ENCODE measurements around the gene DAZL. TPM values are rescaled to one million over a fixed set of nuclear protein-coding genes. Genes with fewer than 3 reads are reported as not detected.

DAZL gene
- total RNA-seq, 4 donors from 2014 or later, result not detected

- DNase-seq (ENCODE audit: low spot score in 2 of 2), result no peak
- Histone ChIP-seq H3K9me3 (no peaks in the 10 kb centered on the region), H3K27ac (peak overlapping the region in 1 of 4 donors; percentile 23), H3K36me3 (no peaks in the 10 kb centered on the region), H3K27me3 (no peaks in the 10 kb centered on the region), H3K4me3 (no peak overlapping the region), H3K4me1 (no peaks in the 10 kb centered on the region)
- 58 to 63% methylated on average over 6 of the region's 6 CpGs for WGBS, 2 donors
- TF ChIP-seq EP300 (IDR thresholded peaks at IDR 0.05) (peak in 1 of 2 donors; percentile 35), CTCF (IDR thresholded peaks at IDR 0.05) (no peak)
These were observed 9.1 kb upstream of the DAZL start for GRCh38 chr3:16614033-16615031.

GRCh38 chr3:16609927-16610580 lies 4.8 kb upstream of the DAZL start:
- peak in 1 of 2 donors; percentile 59 for TF ChIP-seq EP300 (IDR thresholded peaks at IDR 0.05)
- TF ChIP-seq POLR2A (IDR thresholded peaks at IDR 0.05), result no peak
- H3K27ac ChIP-seq, result no peak overlapping the region
- H3K4me3 ChIP-seq, result no peak overlapping the region
- H3K9me3 ChIP-seq, result peaks cover 0 to under 1% (median 0%) of the 10 kb centered on the region in 4 donors
- no peaks in the 10 kb centered on the region for H3K36me3 ChIP-seq
- no peaks in the 10 kb centered on the region for H3K4me1 ChIP-seq
- WGBS, 2 donors, result 62 to 64% methylated on average over 2 of the region's 2 CpGs
- DNase-seq (ENCODE audit: low spot score in 2 of 2), result no peak
- no peaks in the 10 kb centered on the region for H3K27me3 ChIP-seq

- Histone ChIP-seq H3K27me3 (no peaks in the 10 kb centered on the region), H3K9me3 (peaks cover 0 to 4% (median 0%) of the 10 kb centered on the region in 4 donors), H3K4me1 (no peaks in the 10 kb centered on the region), H3K36me3 (no peaks in the 10 kb centered on the region), H3K4me3 (no peak overlapping the region), H3K27ac (no peak overlapping the region)
- no peak for TF ChIP-seq EP300 (IDR thresholded peaks at IDR 0.05)
- no peak for TF ChIP-seq CTCF (IDR thresholded peaks at IDR 0.05)
- no peak for TF ChIP-seq POLR2A (IDR thresholded peaks at IDR 0.05)
- DNase-seq (ENCODE audit: low spot score in 2 of 2), result no peak
- 85 to 86% methylated on average over 2 of the region's 2 CpGs for WGBS, 2 donors
These were observed 3.6 kb upstream of the DAZL start for GRCh38 chr3:16608816-16609215.

- no peaks in the 10 kb centered on the region for H3K27me3 ChIP-seq
These were observed 2.5 kb upstream of the DAZL start for GRCh38 chr3:16607718-16608117.

GRCh38 chr3:16606398-16606797 lies 1.2 kb upstream of the DAZL start:
- Histone ChIP-seq H3K4me3 (no peak overlapping the region), H3K27ac (no peak overlapping the region), H3K9me3 (peaks cover 0 to 4% (median 0%) of the 10 kb centered on the region in 4 donors), H3K4me1 (peaks cover 0 to 3% (median 0%) of the 10 kb centered on the region in 4 donors), H3K27me3 (no peaks in the 10 kb centered on the region), H3K36me3 (no peaks in the 10 kb centered on the region)
- DNase-seq (ENCODE audit: low spot score in 2 of 2), result no peak
- 87 to 90% methylated on average over 4 of the region's 4 CpGs for WGBS, 2 donors
- no peak for TF ChIP-seq CTCF (IDR thresholded peaks at IDR 0.05)
- TF ChIP-seq EP300 (IDR thresholded peaks at IDR 0.05), result no peak
- TF ChIP-seq POLR2A (IDR thresholded peaks at IDR 0.05), result no peak

More at GRCh38 chr3:16607718-16608117, 2.5 kb upstream of the DAZL start:
- no peaks in the 10 kb centered on the region for H3K36me3 ChIP-seq
- peaks cover 0 to 4% (median 0%) of the 10 kb centered on the region in 4 donors for H3K9me3 ChIP-seq
- H3K27ac ChIP-seq, result no peak overlapping the region
- WGBS, 2 donors, result 51 to 63% methylated on average over 3 of the region's 3 CpGs
- DNase-seq (ENCODE audit: low spot score in 2 of 2), result no peak
- H3K4me3 ChIP-seq, result no peak overlapping the region
- no peaks in the 10 kb centered on the region for H3K4me1 ChIP-seq
- TF ChIP-seq CTCF (IDR thresholded peaks at IDR 0.05) (no peak), POLR2A (IDR thresholded peaks at IDR 0.05) (no peak), EP300 (IDR thresholded peaks at IDR 0.05) (no peak)
